ENCODE data around the gene ITGA1. TPM values are rescaled to one million over a fixed set of nuclear protein-coding genes. Genes with fewer than 3 reads are reported as not detected.

The ITGA1 gene
- polyA plus RNA-seq, 1 donor from 2014 or later: not detected

DNA sequence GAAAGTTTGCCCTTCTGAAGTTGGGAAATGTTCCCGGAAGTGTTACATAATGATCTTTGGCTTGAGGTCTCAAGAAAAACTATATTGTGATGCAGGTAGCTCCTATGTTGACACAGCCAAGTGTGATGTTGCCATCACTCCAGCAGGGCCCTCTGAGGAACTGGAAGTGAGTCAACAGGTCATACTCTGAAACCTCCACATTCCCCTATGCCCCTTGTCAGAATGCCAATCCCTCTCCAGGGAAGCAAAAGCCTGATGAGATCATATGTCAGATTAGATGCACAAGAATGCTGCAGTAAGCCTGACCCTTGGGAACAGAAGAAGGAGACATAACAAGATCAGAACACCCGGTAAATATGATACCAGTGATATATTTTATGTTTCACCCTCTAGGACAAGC lies 134.7 kb downstream of the ITGA1 start:
- no peak overlapping the region for H3K27ac Mint-ChIP-seq
- no peaks in the 10 kb centered on the region for H3K4me1 Mint-ChIP-seq
- no peaks in the 10 kb centered on the region for H3K36me3 Mint-ChIP-seq
- H3K4me3 Mint-ChIP-seq: no peak overlapping the region
- peaks cover 2% of the 10 kb centered on the region for H3K27me3 Mint-ChIP-seq
- no peaks in the 10 kb centered on the region for H3K9me3 Mint-ChIP-seq

DNA sequence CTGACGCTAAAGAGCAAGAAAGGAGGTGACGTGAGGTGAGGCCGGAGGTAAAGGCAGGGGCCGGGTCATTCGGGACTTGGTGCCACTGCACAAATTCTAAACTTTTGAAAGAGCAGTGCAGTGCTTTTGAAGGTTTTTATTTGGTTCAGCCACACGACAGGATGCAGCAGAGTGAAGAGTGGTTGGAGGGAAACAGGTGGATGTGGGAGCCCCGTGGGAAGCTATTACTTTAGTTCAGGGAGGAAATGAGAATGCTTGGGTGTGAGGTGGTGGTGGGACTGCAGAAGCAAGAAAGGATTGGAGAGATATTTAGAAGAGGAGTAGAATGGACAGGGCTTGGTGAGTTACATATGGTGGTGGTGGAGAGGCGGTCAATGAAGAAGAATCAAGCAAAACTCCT lies 136.7 kb downstream of the ITGA1 start:
- Mint-ChIP-seq H3K27me3 (peaks cover 2% of the 10 kb centered on the region), H3K36me3 (no peaks in the 10 kb centered on the region), H3K27ac (no peak overlapping the region)

DNA sequence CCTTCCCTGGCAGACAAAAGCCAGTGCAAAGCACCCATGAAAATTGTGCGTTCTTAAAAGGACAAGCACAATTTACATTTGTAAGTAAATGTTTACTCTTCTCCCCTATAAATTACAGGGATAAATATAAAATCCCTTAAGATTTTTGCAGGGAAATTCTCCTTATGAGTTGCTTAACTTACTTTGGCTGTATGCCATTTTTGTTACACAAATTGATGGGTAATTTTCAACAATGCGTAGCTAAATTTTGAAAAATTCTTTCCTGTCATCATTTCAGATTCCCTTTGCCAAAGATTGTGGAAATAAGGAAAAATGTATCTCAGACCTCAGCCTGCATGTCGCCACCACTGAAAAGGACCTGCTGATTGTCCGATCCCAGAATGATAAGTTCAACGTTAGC lies 137.3 kb downstream of the ITGA1 start:
- Mint-ChIP-seq H3K36me3 (no peaks in the 10 kb centered on the region), H3K27ac (no peak overlapping the region), H3K27me3 (peaks cover 2% of the 10 kb centered on the region), H3K4me1 (no peaks in the 10 kb centered on the region), H3K4me3 (no peak overlapping the region), H3K9me3 (no peaks in the 10 kb centered on the region)

More for the DNA sequence above, 136.7 kb downstream of the ITGA1 start:
- Mint-ChIP-seq H3K4me3 (no peak overlapping the region), H3K4me1 (no peaks in the 10 kb centered on the region), H3K9me3 (no peaks in the 10 kb centered on the region)

DNA sequence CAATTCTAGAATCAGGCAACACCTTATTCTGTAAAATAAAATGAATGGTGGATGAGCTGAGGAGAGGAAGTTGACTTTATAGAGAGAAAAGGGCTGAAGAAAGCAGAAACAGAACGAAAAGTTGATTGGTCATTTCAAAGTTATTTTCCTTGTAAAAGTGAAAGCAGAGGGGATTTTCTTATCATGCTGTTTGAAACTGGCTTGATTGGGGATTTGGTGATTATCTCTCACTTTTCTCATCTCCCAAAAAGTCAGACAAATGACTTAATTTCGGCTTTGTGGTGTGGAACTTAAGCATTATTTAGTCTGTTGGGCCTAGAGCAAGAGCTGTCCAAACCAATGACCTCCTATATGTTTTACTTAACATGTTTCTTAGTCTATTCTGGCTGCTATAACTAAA lies 141.0 kb downstream of the ITGA1 start:
- no peak overlapping the region for H3K27ac Mint-ChIP-seq
- H3K36me3 Mint-ChIP-seq: no peaks in the 10 kb centered on the region
- H3K4me1 Mint-ChIP-seq: no peaks in the 10 kb centered on the region

DNA sequence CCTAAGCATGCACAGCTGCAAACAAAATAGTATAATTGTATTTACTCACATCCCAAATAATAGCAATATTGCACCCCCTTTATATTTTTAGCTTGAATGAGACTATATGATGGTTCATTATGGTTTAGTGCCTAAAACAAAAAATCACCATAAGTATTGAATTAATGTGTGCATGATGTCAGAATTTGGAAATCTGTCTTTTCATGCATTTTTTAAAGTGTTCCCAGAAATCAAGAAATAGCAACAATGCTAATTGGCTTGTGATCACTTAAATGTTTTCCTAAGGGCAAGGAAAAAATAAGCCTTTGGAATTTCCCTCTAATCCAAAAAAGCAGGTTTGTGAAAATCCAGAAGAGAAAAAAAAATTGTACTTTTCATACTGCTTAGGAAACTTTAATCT lies 150.5 kb downstream of the ITGA1 start:
- Mint-ChIP-seq H3K4me3 (no peak overlapping the region), H3K4me1 (no peaks in the 10 kb centered on the region), H3K36me3 (no peaks in the 10 kb centered on the region), H3K27me3 (peaks cover 2% of the 10 kb centered on the region), H3K27ac (no peak overlapping the region), H3K9me3 (no peaks in the 10 kb centered on the region)

More for the DNA sequence above, 141.0 kb downstream of the ITGA1 start:
- Mint-ChIP-seq H3K4me3 (no peak overlapping the region), H3K9me3 (no peaks in the 10 kb centered on the region), H3K27me3 (peaks cover 3% of the 10 kb centered on the region)

DNA sequence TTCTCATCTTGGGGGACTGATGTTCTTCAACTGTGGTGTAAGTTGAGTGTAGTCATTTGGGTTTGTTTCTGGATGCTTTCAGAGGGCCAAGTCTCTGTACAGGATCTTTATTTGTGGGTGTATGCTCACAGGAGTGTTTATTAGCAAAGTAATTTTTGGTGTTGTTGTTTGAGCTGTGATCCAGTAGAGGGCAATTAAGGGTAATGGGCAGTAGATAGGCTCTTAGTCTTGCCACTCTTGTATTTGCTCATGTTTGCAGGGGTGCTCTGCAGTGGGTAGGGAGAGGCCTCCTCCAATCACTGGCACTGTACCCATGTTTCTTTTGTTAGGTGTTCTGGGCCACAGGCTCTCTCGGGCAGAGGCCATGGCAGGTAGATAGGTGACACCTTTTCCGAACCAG lies 155.6 kb downstream of the ITGA1 start:
- Mint-ChIP-seq H3K4me3 (no peak overlapping the region), H3K4me1 (peaks cover 0 to 2% (median 1%) of the 10 kb centered on the region in 3 donors), H3K27me3 (peaks cover 6% of the 10 kb centered on the region), H3K9me3 (no peaks in the 10 kb centered on the region), H3K27ac (no peak overlapping the region), H3K36me3 (no peaks in the 10 kb centered on the region)

DNA sequence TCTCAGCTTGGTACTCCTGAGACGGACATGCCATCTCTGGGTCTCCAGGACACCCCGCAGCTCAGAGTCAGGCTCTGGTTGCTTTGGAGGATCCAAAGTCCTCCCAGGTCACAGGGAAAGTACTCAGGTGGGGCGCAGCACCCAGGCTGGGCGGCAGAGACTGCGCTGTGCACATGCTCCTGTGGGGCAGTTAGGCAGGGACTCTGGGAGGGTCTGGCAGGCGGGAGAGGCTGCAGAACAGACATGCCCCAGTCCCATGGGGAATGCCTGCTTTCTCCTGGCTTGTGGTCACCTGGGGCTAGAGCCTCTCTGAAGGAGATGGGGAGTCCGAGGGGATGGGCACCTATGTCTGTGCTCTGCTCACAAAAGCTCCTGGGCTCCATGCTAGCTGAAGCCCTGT lies 156.1 kb downstream of the ITGA1 start:
- Mint-ChIP-seq H3K27ac (no peak overlapping the region), H3K4me3 (no peak overlapping the region), H3K27me3 (peaks cover 6% of the 10 kb centered on the region), H3K9me3 (no peaks in the 10 kb centered on the region), H3K36me3 (no peaks in the 10 kb centered on the region), H3K4me1 (peaks cover 0 to 5% (median 2%) of the 10 kb centered on the region in 3 donors)

DNA sequence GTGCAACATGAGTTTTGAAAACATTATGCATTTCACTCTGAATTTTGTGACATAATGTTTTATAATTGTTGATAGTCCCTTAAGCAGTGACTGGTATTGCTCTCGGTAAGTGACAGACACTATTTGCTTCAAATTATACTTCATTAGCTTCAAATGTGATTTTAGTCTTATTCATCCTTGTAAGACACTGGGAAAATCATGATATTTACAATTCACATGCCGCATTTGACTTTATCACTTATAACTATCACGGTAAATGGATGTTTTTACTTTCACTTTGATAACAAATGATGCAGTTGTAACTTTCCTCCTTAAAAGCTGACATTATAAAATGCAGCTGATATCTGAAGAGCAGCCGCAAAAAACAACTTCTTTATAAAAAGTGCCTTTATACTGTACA lies 157.3 kb downstream of the ITGA1 start:
- Mint-ChIP-seq H3K36me3 (no peaks in the 10 kb centered on the region), H3K4me3 (peak overlapping the region in 1 of 4 donors; percentile 16), H3K4me1 (peaks cover 0 to 5% (median 2%) of the 10 kb centered on the region in 3 donors), H3K27me3 (peaks cover 6% of the 10 kb centered on the region), H3K9me3 (no peaks in the 10 kb centered on the region), H3K27ac (no peak overlapping the region)

DNA sequence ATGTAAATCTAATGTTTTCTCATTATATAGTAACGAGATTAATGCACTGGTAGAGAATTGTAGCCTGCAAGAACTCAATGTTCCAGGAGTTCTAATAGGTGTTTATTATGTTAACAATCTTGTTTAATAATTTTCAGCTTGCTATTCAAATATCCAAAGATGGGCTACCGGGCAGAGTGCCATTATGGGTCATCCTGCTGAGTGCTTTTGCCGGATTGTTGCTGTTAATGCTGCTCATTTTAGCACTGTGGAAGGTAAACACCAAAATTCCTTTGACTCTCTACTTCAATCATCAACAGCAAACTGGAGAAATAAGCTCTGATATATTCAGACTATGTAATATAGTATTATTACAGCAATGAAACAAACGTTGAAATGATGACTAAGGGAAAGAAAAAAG lies 159.5 kb downstream of the ITGA1 start:
- Mint-ChIP-seq H3K36me3 (no peaks in the 10 kb centered on the region), H3K4me3 (no peak overlapping the region), H3K9me3 (no peaks in the 10 kb centered on the region), H3K4me1 (peaks cover 0 to 5% (median 2%) of the 10 kb centered on the region in 3 donors), H3K27ac (no peak overlapping the region), H3K27me3 (peaks cover 6% of the 10 kb centered on the region)

DNA sequence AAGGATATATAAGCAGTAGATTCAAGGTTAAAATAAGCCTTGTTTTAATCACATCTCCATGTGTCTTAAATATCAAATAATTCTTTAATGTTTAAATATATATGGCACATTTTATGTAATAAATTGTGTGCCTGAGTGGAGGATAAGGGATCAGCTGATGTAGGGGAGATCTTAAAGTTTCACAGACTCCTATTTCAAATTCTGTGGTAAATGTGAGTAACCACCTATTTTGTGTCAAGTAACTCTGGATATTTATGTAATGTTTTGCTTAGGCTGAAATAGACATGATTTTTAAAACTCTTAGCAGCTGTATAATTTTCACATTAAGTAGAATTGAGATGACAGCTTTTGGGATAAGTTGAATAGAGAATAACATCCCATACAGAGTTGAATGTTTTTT lies 160.1 kb downstream of the ITGA1 start:
- Mint-ChIP-seq H3K27me3 (peaks cover 6% of the 10 kb centered on the region), H3K4me3 (no peak overlapping the region), H3K36me3 (no peaks in the 10 kb centered on the region), H3K4me1 (peaks cover 0 to 5% (median 2%) of the 10 kb centered on the region in 3 donors), H3K27ac (no peak overlapping the region), H3K9me3 (no peaks in the 10 kb centered on the region)

DNA sequence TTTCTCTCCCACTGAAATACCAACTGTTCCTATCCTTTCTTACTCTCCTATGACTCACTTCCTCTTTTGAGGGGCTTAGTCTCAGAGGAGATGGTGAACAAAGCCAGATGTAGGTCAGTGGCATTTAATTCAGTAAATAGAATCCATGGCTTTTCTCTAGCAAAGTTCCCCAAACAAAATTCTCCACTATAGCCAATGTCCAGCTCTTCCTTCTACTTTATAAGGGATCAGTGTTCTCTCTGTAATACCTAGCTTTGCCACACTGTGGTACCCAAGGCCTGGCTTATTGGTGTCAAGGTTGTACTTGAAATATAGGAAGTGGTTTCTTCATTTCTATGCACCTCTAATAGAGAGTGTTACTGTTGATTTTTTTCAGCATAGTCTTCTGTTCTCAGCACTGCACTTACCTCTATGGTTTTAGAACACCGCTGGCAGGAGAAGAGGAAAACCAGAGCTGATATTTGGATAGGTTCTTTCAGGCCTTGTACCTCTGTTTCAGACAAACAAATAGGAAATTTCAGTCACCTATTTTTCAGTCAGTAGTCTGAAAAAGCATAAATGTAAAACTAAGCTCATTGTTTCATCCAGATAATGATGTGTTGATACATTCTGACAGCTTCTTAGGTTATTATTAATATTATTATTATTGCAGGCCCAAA lies 160.8 kb downstream of the ITGA1 start:
- Mint-ChIP-seq H3K9me3 (no peaks in the 10 kb centered on the region), H3K36me3 (no peaks in the 10 kb centered on the region), H3K4me1 (peaks cover 0 to 5% (median 2%) of the 10 kb centered on the region in 3 donors), H3K4me3 (no peak overlapping the region), H3K27me3 (peaks cover 4% of the 10 kb centered on the region), H3K27ac (no peak overlapping the region)

DNA sequence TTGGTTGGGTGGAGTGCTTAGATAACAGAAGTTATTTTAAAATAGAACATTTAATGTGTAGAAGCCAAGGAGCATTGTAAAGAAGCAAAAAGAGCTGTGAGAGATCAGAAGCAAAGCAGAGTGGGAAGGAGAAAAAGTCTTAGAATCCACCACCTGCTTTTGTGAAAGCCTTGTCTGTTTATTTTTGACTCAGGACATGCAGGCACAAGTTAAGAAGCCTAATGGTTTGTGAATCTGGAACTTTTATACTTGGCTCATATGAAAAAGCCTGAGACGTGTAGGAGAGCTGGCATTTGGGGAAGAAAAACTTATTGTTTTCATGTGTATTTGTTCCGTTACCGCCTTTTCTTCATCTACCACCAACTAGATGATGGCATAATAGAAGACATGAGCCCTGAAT lies 163.0 kb downstream of the ITGA1 start:
- peaks cover 0 to 4% (median 0%) of the 10 kb centered on the region in 3 donors for H3K4me1 Mint-ChIP-seq
- no peak overlapping the region for H3K27ac Mint-ChIP-seq
- no peak overlapping the region for H3K4me3 Mint-ChIP-seq

DNA sequence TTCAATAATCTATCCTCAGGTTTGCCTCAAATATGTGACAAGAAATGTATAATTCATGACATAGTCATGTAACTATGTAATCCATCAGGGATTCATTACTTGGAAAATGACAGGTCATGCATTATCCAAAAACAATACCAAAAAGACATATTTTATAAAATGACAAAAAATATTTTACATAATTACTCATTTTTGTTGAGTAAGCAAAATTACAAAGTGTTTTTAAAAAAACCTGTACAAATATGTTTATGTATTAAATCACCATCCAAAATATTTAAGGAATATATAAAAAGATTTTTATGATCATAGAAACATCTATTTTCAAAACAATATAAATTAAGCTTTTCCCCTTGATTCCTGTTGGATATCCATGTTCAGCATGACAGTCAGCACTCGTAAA lies 164.8 kb downstream of the ITGA1 start:
- Mint-ChIP-seq H3K27ac (no peak overlapping the region), H3K9me3 (no peaks in the 10 kb centered on the region), H3K36me3 (no peaks in the 10 kb centered on the region), H3K4me3 (no peak overlapping the region), H3K27me3 (peaks cover 2% of the 10 kb centered on the region), H3K4me1 (peaks cover 0 to 4% (median 0%) of the 10 kb centered on the region in 3 donors)

More for the DNA sequence above, 163.0 kb downstream of the ITGA1 start:
- no peaks in the 10 kb centered on the region for H3K36me3 Mint-ChIP-seq
- H3K27me3 Mint-ChIP-seq: peaks cover 2% of the 10 kb centered on the region
- no peaks in the 10 kb centered on the region for H3K9me3 Mint-ChIP-seq

DNA sequence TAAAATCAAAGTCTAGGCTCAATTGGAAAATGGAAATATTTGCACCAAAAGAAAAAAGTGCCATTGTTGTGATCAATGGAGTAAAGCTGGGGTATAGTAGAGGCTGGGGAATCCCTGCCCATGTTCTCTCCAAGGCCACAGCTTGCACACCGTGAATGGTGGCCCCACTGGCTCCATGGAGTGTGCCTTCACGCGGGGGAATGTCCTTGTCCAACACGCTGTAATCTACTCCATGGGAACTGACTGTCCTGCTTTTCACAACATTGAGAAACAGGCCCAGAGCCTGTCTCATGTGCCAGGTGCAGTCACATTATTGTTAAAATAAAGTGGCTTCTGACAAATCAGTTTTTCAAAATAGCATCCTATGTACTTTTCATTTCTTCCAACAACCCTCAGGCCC lies 168.3 kb downstream of the ITGA1 start:
- Mint-ChIP-seq H3K4me1 (no peaks in the 10 kb centered on the region), H3K36me3 (no peaks in the 10 kb centered on the region), H3K4me3 (no peak overlapping the region), H3K27ac (no peak overlapping the region), H3K9me3 (peaks cover 0 to 8% (median 1%) of the 10 kb centered on the region in 3 donors), H3K27me3 (peaks cover 2% of the 10 kb centered on the region)

DNA sequence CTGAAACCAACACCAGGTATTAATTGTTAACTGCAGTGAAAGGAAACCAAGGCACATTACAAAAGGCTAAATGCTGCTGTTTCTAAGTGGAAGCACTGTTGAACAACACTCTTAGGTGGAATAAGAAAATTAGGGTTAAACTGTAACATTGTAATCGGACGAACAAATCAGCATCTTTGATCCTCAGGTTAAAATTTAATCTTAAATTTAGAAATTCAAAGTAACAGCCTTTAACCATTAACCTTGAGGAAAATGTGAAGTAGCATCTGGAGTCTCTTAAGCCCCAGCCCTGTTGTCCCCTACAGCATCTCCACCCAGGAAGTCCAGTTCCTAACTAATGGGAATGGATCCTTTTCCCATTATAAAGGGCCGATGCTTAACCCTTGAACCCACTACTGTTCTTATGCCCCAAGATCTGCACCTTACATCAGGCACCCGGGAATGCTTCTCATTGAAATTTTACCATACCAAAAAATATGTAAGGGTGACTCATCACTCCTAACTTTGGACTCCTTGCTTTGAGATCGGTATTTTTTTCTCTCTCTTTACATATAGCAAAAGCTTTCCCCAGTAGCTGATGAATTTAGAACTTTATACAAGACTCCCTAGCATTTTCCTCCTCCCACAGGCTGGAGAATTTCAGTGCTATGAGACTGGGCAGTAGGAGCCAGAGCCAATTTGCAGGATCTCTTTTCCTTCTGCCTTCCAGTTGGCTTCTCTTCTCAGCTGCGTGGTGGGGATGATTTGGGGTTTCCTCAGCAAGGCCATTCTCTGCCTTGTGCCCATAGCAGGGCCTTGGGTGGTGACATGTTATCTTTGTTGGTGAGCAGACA lies 169.4 kb downstream of the ITGA1 start:
- H3K36me3 Mint-ChIP-seq: no peaks in the 10 kb centered on the region
- peaks cover 2% of the 10 kb centered on the region for H3K27me3 Mint-ChIP-seq
- H3K9me3 Mint-ChIP-seq: peaks cover 0 to 8% (median 1%) of the 10 kb centered on the region in 3 donors
- H3K4me3 Mint-ChIP-seq: no peak overlapping the region
- H3K27ac Mint-ChIP-seq: no peak overlapping the region
- no peaks in the 10 kb centered on the region for H3K4me1 Mint-ChIP-seq

DNA sequence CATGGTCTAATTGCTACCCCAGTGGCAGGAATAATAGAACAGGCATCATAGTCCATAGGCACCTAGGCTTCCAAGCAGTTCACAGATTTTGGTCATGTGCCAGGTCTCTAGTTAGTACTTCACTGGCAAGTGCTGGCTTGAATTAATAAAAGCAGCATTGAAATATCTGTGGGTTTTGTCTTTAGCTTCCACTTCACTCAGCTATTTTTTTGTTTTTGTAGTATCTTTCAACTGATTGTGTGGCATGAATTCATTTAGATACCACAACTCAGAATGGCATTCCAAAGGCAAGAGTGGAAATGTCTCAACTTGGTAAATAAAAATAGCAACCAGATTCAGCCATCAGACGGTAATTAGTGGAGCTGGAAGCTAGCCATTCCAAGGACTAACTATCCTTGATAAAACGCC lies 173.6 kb downstream of the ITGA1 start:
- Mint-ChIP-seq H3K4me3 (no peak overlapping the region), H3K9me3 (peaks cover 0 to 8% (median 1%) of the 10 kb centered on the region in 3 donors), H3K27me3 (no peaks in the 10 kb centered on the region), H3K36me3 (no peaks in the 10 kb centered on the region), H3K27ac (no peak overlapping the region), H3K4me1 (no peaks in the 10 kb centered on the region)

All from IgD-negative memory B cell (primary cell).